Activated B cell treated with CpG ODN at 0.5 μM for 24 hours (primary cell): ENCODE results near the gene ATP6V1D. TPM values are rescaled to one million over a fixed set of nuclear protein-coding genes. Genes with fewer than 3 reads are reported as not detected.

Source experiments
- ATAC-seq: fragments of 200-7000 bp; cut with Tn5 transposase; one replicate; pipeline ENCODE4 v1.10.0; 2021; ENCODE audit warnings: low read depth, mild to moderate bottlenecking, moderate library complexity
- CTCF ChIA-PET: fragments of 350-600 bp; sonication (Branson Sonifier 250); formaldehyde crosslinking; loops from one replicate; lab custom pipeline; 2021; ENCODE audit warnings: antibody characterized with exemption; lab: Charles Lee
- POLR2A ChIA-PET: fragments of 350-600 bp; sonication (Branson Sonifier 250); formaldehyde crosslinking; loops from one replicate; lab custom pipeline; 2021; ENCODE audit warnings: antibody characterized with exemption; lab: Charles Lee
- DNase-seq: peaks from one replicate; pipeline ENCODE4 v3.0.0; 2022
- H3K27ac Mint-ChIP-seq: one replicate; pipeline ENCODE4 v1.8.0; 2020; ENCODE audit warnings: mixed read lengths
- H3K27me3 Mint-ChIP-seq: one replicate; pipeline ENCODE4 v1.8.0; 2021; ENCODE audit warnings: mixed read lengths
- H3K36me3 Mint-ChIP-seq: one replicate; pipeline ENCODE4 v1.8.0; 2021; ENCODE audit warnings: low read depth, mixed read lengths
- H3K4me1 Mint-ChIP-seq: one replicate; pipeline ENCODE4 v1.8.0; 2021; ENCODE audit warnings: mixed read lengths
- H3K4me3 Mint-ChIP-seq: one replicate; pipeline ENCODE4 v1.8.0; 2020; ENCODE audit warnings: mild to moderate bottlenecking, mixed read lengths
- H3K9me3 Mint-ChIP-seq: one replicate; pipeline ENCODE4 v1.8.0; 2020; ENCODE audit warnings: mixed read lengths
- intact Hi-C: fragments of 100-400 bp; cut with micrococcal nuclease; formaldehyde crosslinking; loops from one replicate; pipeline ENCODE4 v1.15.1; 2024
- total RNA-seq: library from RNA; stranded (reverse); gene quantifications from 2 replicates; pipeline ENCODE4 v1.2.3, GENCODE V29; 2022
- TF ChIP-seq, protein P1 (sequence below): fragments of 200-600 bp; IDR thresholded peaks from one replicate; pipeline ENCODE4 v1.8.0; 2022; ENCODE audit warnings: antibody characterized with exemption, mild to moderate bottlenecking

Gene ATP6V1D
- total RNA-seq, 1 donor from 2014 or later = 29.4 TPM

DNA sequence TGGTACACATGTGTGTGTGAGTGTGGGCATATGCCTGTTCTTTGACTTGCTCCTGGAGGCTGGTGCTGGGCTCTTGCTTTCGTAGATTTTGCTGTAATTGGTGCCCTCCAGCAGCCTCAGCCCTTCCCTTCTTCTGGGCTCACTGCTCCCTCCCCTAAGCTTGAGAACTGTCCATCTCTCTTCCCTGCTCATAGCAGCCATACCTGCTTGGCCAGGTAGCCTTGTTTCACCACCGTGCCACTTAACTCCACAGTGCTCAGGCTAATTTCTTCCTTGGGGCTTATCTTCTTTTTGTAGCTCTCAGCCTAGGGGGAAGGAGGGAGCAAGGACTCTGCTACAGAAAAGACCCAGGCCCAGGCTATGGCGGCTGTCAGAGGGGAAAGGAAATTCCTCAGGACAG is 32.5 kb upstream of the ATP6V1D start:
- TF ChIP-seq, protein P1, sequence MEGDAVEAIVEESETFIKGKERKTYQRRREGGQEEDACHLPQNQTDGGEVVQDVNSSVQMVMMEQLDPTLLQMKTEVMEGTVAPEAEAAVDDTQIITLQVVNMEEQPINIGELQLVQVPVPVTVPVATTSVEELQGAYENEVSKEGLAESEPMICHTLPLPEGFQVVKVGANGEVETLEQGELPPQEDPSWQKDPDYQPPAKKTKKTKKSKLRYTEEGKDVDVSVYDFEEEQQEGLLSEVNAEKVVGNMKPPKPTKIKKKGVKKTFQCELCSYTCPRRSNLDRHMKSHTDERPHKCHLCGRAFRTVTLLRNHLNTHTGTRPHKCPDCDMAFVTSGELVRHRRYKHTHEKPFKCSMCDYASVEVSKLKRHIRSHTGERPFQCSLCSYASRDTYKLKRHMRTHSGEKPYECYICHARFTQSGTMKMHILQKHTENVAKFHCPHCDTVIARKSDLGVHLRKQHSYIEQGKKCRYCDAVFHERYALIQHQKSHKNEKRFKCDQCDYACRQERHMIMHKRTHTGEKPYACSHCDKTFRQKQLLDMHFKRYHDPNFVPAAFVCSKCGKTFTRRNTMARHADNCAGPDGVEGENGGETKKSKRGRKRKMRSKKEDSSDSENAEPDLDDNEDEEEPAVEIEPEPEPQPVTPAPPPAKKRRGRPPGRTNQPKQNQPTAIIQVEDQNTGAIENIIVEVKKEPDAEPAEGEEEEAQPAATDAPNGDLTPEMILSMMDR = no peak
- Mint-ChIP-seq H3K4me3 (no peak overlapping the region), H3K27ac (no peak overlapping the region), H3K9me3 (no peaks in the 10 kb centered on the region), H3K27me3 (no peaks in the 10 kb centered on the region), H3K4me1 (no peaks in the 10 kb centered on the region), H3K36me3 (peaks cover 8% of the 10 kb centered on the region)
- ATAC-seq (no peak), DNase-seq (no peak)
- intact Hi-C loops = no loop called here
- ChIA-PET CTCF (no interaction called here), POLR2A (no interaction called here)

DNA sequence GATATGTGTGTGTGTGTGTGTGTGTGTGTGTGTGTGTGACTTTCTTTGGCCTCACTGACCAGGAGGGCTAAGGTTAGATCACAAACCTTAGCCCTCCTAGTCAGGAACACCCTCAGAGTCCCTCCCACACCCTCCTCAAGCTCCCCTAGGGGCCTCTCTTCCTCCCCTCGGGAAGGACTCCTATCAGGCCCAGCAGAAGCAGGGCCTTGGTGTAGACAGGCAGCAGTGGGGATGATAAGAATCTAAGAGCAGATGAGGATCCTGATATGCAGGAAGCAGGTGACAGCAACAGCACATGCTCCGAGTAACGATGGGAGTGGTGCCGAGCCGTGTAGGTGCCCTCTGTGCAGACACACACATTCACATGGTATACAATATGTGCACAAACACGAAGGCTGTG is 31.7 kb upstream of the ATP6V1D start:
- H3K27ac Mint-ChIP-seq = no peak overlapping the region

DNA sequence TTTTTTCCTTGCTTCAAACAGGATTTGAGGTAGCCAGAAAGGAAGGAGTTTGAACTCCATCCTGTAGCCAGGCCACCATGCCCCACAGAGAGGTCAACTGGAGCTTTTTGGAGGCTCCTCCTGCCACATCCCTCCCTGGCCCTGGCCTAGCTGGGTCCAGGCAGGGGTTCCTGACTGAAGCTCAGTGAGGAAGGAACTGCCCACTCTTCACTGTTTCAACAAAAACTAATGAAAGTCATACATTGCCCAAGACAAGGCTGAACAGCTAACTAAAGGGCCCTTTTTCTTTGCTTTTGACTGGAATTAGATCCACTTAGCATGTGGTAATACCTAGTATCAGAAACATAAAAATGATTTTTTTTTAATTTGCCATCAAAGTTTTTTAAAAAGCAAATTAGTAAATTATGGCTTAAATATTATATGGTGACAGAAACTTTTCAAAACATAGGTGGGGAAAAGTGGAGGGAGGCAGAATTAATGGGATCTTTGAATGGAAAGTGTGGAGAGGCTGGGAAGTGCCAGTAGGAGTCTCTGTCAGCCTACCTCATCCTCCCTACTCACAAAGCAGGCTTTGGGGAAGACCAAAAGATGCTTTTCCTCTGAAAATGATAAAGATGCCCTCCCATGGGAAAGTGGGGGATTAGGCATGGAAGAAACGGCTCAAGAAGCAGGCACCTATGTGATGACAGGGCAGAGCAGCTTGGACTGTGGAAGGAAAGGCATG is 30.4 kb upstream of the ATP6V1D start:
- H3K4me1 Mint-ChIP-seq = no peaks in the 10 kb centered on the region
- H3K27ac Mint-ChIP-seq = no peak overlapping the region
- intact Hi-C loops = no loop called here
- no peak overlapping the region for H3K4me3 Mint-ChIP-seq
- TF ChIP-seq, protein P1 = no peak
- no peaks in the 10 kb centered on the region for H3K9me3 Mint-ChIP-seq
- POLR2A ChIA-PET = no interaction called here
- H3K27me3 Mint-ChIP-seq = no peaks in the 10 kb centered on the region
- ATAC-seq (no peak), DNase-seq (no peak)
- H3K36me3 Mint-ChIP-seq = peaks cover 27% of the 10 kb centered on the region
- CTCF ChIA-PET = no interaction called here

More for the DNA sequence above, 31.7 kb upstream of the ATP6V1D start:
- TF ChIP-seq, protein P1 = no peak
- intact Hi-C loops = no loop called here
- Mint-ChIP-seq H3K4me1 (no peaks in the 10 kb centered on the region), H3K36me3 (peaks cover 16% of the 10 kb centered on the region), H3K9me3 (no peaks in the 10 kb centered on the region), H3K4me3 (no peak overlapping the region), H3K27me3 (no peaks in the 10 kb centered on the region)
- DNase-seq (no peak), ATAC-seq (no peak)
- ChIA-PET CTCF (no interaction called here), POLR2A (no interaction called here)

DNA sequence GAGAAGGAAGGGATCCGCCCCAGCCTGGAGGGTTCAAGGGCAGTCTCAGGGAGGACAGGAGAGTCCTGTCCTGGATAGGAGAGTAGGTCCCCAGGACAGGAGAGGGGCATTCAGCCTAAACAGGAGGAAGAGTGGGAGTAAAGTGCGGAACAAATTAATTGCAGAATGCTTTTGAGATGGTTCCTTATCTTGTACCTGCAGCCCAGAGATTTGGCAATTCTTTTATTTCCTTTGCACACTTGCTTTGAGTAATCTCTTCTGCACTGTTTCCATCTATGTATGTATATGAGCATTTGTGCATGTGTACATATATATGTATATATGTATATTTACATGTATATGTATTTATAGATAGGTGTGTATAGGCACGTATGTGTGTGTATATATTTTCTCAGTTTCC is 29.7 kb upstream of the ATP6V1D start:
- Mint-ChIP-seq H3K9me3 (no peaks in the 10 kb centered on the region), H3K4me3 (no peak overlapping the region), H3K27ac (no peak overlapping the region), H3K36me3 (peaks cover 34% of the 10 kb centered on the region), H3K27me3 (no peaks in the 10 kb centered on the region), H3K4me1 (no peaks in the 10 kb centered on the region)
- DNase-seq (no peak), ATAC-seq (no peak)
- intact Hi-C loops = no loop called here
- CTCF ChIA-PET = no interaction called here
- POLR2A ChIA-PET = no interaction called here
- TF ChIP-seq, protein P1 = no peak

DNA sequence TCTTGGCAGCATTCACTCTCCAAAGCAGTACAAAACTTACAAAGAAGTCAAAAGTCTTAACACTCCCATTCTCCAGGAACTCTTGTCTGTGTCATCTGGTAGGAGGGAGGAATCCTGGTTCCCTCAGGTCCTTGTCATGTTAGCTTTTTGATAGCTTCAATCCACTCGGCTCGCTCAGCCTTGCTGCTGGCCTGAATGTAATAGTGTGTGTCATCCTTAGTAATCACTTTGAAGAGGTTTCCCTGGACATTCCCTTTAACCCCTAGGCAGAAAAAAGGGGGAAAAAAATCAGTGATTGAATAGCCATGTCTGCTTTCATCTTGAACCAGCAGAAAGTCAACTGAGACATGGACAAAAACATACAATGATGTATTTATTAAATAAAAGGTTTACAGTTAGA is 27.6 kb upstream of the ATP6V1D start:
- intact Hi-C loops = no loop called here
- DNase-seq = no peak
- peaks cover 54% of the 10 kb centered on the region for H3K36me3 Mint-ChIP-seq
- TF ChIP-seq, protein P1 = no peak
- no peak overlapping the region for H3K4me3 Mint-ChIP-seq
- no peaks in the 10 kb centered on the region for H3K9me3 Mint-ChIP-seq
- ChIA-PET CTCF (no interaction called here), POLR2A (no interaction called here)
- no peaks in the 10 kb centered on the region for H3K4me1 Mint-ChIP-seq
- no peak overlapping the region for H3K27ac Mint-ChIP-seq
- ATAC-seq = no peak
- H3K27me3 Mint-ChIP-seq = no peaks in the 10 kb centered on the region
